Smooth muscle cell (in vitro differentiated cells): Measurements from ENCODE around the gene ROPN1B. TPM values are rescaled to one million over a fixed set of nuclear protein-coding genes. Genes with fewer than 3 reads are reported as not detected.

Source experiments
- DNase-seq: peaks from one replicate; lab custom pipeline; 2025; ENCODE audit not compliant: unreplicated experiment; lab: John Stamatoyannopoulos, UW
- H2AFZ ChIP-seq: fragments of 200-600 bp; sonication (generic); 2 replicates; pipeline ENCODE4 v1.6.0; 2016; ENCODE audit warnings: antibody characterized with exemption, low read depth, mild to moderate bottlenecking
- H3F3A ChIP-seq: fragments of 200-600 bp; sonication (generic); 2 replicates; pipeline ENCODE4 v1.6.0; 2017; ENCODE audit warnings: antibody characterized with exemption, low read depth
- H3K27ac ChIP-seq: fragments of 200-600 bp; sonication (generic); 2 replicates; pipeline ENCODE4 v1.5.1; 2016; ENCODE audit warnings: low read depth, mild to moderate bottlenecking
- H3K27me3 ChIP-seq: fragments of 200-600 bp; sonication (generic); 2 replicates; pipeline ENCODE4 v1.6.1; 2016; ENCODE audit warnings: low read depth, mild to moderate bottlenecking
- H3K36me3 ChIP-seq: fragments of 200-600 bp; sonication (generic); 2 replicates; pipeline ENCODE4 v1.5.1; 2016; ENCODE audit warnings: low read depth
- H3K4me1 ChIP-seq: fragments of 200-600 bp; sonication (generic); 2 replicates; pipeline ENCODE4 v1.5.1; 2016; ENCODE audit warnings: low read depth
- H3K4me2 ChIP-seq: fragments of 200-600 bp; sonication (generic); 2 replicates; pipeline ENCODE4 v1.6.0; 2016; ENCODE audit warnings: mild to moderate bottlenecking
- H3K4me3 ChIP-seq: fragments of 200-600 bp; sonication (generic); 2 replicates; pipeline ENCODE4 v1.5.1; 2016; ENCODE audit warnings: mild to moderate bottlenecking
- H3K79me2 ChIP-seq: fragments of 200-600 bp; sonication (generic); 2 replicates; pipeline ENCODE4 v1.6.0; 2016; ENCODE audit warnings: low read depth, mild to moderate bottlenecking
- H3K9ac ChIP-seq: fragments of 200-600 bp; sonication (generic); 2 replicates; pipeline ENCODE4 v1.6.0; 2016; ENCODE audit warnings: low read depth
- H3K9me3 ChIP-seq: fragments of 200-600 bp; sonication (generic); replicated peaks from 2 replicates; pipeline ENCODE4 v1.5.1; 2016; ENCODE audit warnings: low read depth
- H4K20me1 ChIP-seq: fragments of 200-600 bp; sonication (generic); 2 replicates; pipeline ENCODE4 v1.6.0; 2016; ENCODE audit warnings: low read depth
- CTCF ChIP-seq: fragments of 200-600 bp; sonication (generic); IDR thresholded peaks from 2 replicates; pipeline ENCODE4 v1.5.1; 2017; ENCODE audit warnings: borderline replicate concordance, mild to moderate bottlenecking, antibody characterized with exemption; ENCODE audit not compliant: insufficient read depth, poor library complexity, severe bottlenecking
- WGBS: methylation state at CpG from one replicate; pipeline ENCODE4 v1.1.7; 2016; ENCODE audit warnings: low lambda C conversion rate; 5-methylcytosine and 5-hydroxymethylcytosine counted together
- polyA plus RNA-seq: library from polyadenylated mRNA; unstranded; fragments of >200 nt; fragmentation: Nextera tagmentation; extraction: Ambion mirVana; gene quantifications from 2 replicates; pipeline ENCODE4 v1.2.1, GENCODE V29; 2016
- total RNA-seq: library from RNA; depleted of rRNA; stranded (reverse); fragments of >200 nt; gene quantifications from 2 replicates; pipeline ENCODE4 v1.2.3, GENCODE V29; 2014

ROPN1B gene
- total and polyA plus RNA-seq, 2 experiments from 2014 or later, result not detected

GRCh38 chr3:126015075-126015474, 46.1 kb downstream of the ROPN1B start:
- Histone ChIP-seq H3K79me2 (no peaks in the 10 kb centered on the region), H3F3A (no peaks in the 10 kb centered on the region), H3K36me3 (no peaks in the 10 kb centered on the region), H3K27me3 (no peaks in the 10 kb centered on the region), H3K27ac (no peak overlapping the region), H3K9me3 (no peaks in the 10 kb centered on the region), H2AFZ (no peak overlapping the region), H3K4me1 (no peaks in the 10 kb centered on the region), H3K4me3 (no peak overlapping the region), H4K20me1 (no peaks in the 10 kb centered on the region), H3K9ac (no peak overlapping the region), H3K4me2 (no peak overlapping the region)
- no peak for DNase-seq
- 97% methylated on average over 10 of the region's 10 CpGs for WGBS
- no peak for TF ChIP-seq CTCF

GRCh38 chr3:126016616-126017015, 47.6 kb downstream of the ROPN1B start:
- no peak for DNase-seq
- no peak overlapping the region for H3K9ac ChIP-seq
- no peak overlapping the region for H3K4me2 ChIP-seq
- H3K9me3 ChIP-seq, result no peaks in the 10 kb centered on the region
- no peak overlapping the region for H2AFZ ChIP-seq
- no peak overlapping the region for H3K4me3 ChIP-seq
- H3K79me2 ChIP-seq, result no peaks in the 10 kb centered on the region
- H4K20me1 ChIP-seq, result no peaks in the 10 kb centered on the region
- no peaks in the 10 kb centered on the region for H3K36me3 ChIP-seq
- no peaks in the 10 kb centered on the region for H3K27me3 ChIP-seq
- H3K27ac ChIP-seq, result no peak overlapping the region
- H3F3A ChIP-seq, result no peaks in the 10 kb centered on the region
- no peak for TF ChIP-seq CTCF
- no peaks in the 10 kb centered on the region for H3K4me1 ChIP-seq
- WGBS, result 95% methylated on average over 8 of the region's 8 CpGs

- no peaks in the 10 kb centered on the region for H3K27me3 ChIP-seq
- H3K4me2 ChIP-seq, result no peak overlapping the region
- H4K20me1 ChIP-seq, result no peaks in the 10 kb centered on the region
- no peak overlapping the region for H3K4me3 ChIP-seq
- H2AFZ ChIP-seq, result no peak overlapping the region
- no peak for DNase-seq
- no peaks in the 10 kb centered on the region for H3K9me3 ChIP-seq
- no peak for TF ChIP-seq CTCF
- no peak overlapping the region for H3K9ac ChIP-seq
- H3K4me1 ChIP-seq, result no peaks in the 10 kb centered on the region
- no peaks in the 10 kb centered on the region for H3F3A ChIP-seq
- no peak overlapping the region for H3K27ac ChIP-seq
- 98% methylated on average over 9 of the region's 9 CpGs for WGBS
- H3K36me3 ChIP-seq, result no peaks in the 10 kb centered on the region
- no peaks in the 10 kb centered on the region for H3K79me2 ChIP-seq
Measured at GRCh38 chr3:126017362-126017761, 48.4 kb downstream of the ROPN1B start.

GRCh38 chr3:126018545-126018944, 49.6 kb downstream of the ROPN1B start:
- Histone ChIP-seq H3F3A (no peaks in the 10 kb centered on the region), H3K4me3 (no peak overlapping the region), H3K79me2 (no peaks in the 10 kb centered on the region), H2AFZ (no peak overlapping the region), H3K36me3 (no peaks in the 10 kb centered on the region), H4K20me1 (no peaks in the 10 kb centered on the region), H3K4me1 (no peaks in the 10 kb centered on the region), H3K9me3 (no peaks in the 10 kb centered on the region), H3K9ac (no peak overlapping the region), H3K27me3 (no peaks in the 10 kb centered on the region), H3K4me2 (no peak overlapping the region), H3K27ac (no peak overlapping the region)
- WGBS, result 100% methylated on average over 1 of the region's 1 CpG
- no peak for TF ChIP-seq CTCF
- no peak for DNase-seq
